G401.6 (cell line): ENCODE measurements around the gene MTHFD1L.

ENCODE experiments used
- FAIRE-seq: peaks from 2 replicates; lab custom pipeline; 2012; peaks lifted over from hg19 to GRCh38; lab: Jason Lieb, UNC

The MTHFD1L gene

GRCh38 chr6:150898399-150899170 lies 33.1 kb downstream of the MTHFD1L start:
- no peak for FAIRE-seq

DNA sequence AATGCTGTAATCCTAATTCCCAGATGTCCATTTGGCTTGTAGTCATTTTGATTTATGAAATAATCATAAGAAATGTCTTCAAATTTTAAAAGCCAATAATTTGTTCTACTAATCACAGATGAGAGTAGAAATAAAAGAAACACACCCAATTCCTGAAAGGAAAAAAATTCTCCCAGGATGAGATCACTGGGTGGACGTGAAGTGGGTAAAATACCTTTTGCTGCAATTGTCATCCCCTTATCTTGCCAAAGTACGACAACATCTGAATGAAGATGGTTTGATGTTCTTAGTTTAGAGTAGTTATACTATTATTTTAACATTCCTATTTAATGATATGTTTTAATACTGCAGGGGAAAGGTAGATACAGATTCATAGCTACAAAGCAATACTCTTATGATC lies 33.7 kb downstream of the MTHFD1L start:
- FAIRE-seq, result no peak

GRCh38 chr6:150900049-150900448 lies 34.5 kb downstream of the MTHFD1L start:
- no peak for FAIRE-seq

DNA sequence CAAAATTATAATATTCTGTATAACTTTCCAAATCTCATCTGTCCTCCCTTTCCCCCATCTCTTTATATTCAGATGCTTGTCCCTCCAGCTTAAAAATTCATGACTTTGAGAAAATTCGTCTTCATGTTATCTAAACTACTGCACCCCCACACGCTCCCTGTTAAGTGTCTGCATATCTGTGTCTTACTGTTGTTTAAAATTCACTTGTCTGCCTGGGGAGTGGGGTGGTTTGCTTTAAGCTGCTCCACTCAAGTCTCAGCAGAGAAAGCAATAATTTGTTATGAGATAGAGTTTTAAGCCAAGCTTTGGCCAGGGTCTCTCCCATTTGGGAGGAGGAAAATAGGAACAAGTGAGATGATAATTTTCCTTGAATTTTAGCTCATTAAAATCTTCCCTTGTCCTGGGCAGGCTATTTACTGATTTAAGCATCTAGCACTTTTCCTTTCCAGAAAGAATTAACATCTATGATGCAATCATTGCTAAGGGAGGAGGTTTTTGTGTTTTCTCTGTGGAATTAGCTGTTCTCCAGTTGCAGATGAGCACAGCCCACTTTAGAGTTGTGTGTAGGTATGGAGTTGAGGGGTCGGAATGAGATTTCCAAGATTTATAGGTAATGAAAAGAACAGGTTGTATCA lies 36.8 kb downstream of the MTHFD1L start:
- FAIRE-seq, result no peak

- FAIRE-seq, result no peak
These were observed 40.3 kb downstream of the MTHFD1L start for GRCh38 chr6:150905769-150906168.

DNA sequence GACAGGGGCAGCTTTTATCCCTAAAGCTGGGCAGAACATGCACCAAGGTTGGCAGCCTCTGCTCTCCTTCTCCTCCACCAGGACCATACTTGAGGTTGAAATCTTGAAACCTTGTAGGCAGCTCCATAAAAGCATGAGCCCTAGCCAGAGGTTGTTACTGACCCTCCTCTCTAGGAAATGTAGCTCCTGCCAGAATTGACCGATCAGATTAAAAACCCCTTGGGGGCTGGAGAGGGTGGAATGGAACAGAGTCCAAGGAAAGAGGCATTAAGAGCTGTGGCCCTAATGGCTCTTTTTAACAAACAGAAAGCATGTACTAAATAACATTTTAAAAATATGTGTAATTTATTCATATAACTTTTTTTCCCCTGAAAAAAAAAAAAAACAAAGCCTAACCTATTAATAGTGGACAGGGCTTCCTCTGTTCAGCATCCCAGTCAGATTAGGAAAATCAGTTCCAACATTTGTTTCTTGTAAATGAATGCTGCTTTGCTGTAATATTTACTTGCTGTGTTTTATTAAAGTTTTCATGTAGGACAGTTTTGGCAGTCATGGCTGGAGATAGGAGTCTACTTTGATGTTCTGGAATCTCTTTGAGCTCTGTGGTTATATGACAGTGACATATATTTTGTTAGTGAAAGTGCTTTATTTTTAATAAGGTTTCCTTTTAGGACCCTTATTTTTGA lies 41.3 kb downstream of the MTHFD1L start:
- FAIRE-seq, result no peak

DNA sequence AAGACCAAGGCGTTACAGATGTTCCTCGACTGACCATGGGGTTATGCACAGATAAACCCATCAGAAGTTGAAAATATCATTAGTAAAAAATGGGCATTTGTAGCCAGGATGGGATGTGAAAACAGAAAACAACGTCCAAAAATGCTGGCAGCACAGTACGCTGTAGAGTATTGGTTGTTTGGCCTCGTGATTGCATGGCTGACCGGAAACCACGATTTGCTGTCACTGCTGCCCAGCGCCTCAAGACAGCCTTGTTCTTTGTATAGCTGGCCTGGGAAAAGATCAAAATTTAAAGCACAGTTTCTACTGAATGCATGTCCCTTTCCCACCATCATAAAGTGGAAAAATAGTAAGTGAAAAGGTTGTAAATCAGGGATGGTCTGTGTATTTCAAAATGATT lies 41.9 kb downstream of the MTHFD1L start:
- no peak for FAIRE-seq

DNA sequence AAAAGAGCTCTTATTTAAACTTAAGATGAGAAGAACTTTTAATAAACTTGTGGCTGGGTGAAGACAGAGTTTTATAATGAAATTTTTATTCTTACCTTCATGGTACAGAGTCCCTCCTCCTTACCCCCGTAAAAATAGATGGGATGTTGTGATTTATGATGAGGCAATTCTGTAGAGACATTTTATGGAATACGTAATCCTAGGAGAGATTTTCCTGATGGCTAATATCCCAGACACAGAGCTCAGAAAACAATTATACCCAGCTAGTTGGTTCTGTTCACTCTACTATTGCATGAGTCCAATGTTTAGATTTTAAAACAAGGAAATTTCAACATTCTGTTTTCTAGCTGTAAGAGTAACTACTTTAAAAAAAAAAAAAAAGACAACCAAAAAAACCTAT lies 43.4 kb downstream of the MTHFD1L start:
- FAIRE-seq, result no peak

DNA sequence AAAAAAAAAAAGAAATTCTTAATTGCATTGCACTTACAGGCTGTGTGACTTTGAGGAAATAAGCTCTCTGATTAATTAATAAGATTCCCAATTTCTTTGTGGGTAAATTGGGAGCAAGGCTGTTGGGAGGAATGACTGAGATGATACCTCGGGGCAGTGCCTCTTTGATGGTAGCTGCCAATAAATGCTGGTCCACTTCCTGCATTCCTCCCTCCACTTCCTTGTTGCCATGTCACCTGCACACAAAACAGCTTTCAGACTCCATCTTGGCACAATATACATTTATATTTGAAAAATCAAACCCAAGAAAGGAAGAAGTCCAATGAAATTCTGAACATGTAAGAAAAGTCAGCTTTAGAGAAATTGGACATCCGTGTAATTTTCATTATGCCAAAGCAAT lies 45.1 kb downstream of the MTHFD1L start:
- FAIRE-seq, result no peak

- FAIRE-seq, result no peak
These were observed 48.9 kb downstream of the MTHFD1L start for GRCh38 chr6:150914372-150914771.

- no peak for FAIRE-seq
These were observed 49.8 kb downstream of the MTHFD1L start for GRCh38 chr6:150915131-150915879.

- FAIRE-seq, result no peak
These were observed 50.4 kb downstream of the MTHFD1L start for GRCh38 chr6:150915880-150916265.

GRCh38 chr6:150919938-150920337 lies 54.4 kb downstream of the MTHFD1L start:
- FAIRE-seq, result no peak

GRCh38 chr6:150922137-150922536 lies 56.6 kb downstream of the MTHFD1L start:
- FAIRE-seq, result no peak

DNA sequence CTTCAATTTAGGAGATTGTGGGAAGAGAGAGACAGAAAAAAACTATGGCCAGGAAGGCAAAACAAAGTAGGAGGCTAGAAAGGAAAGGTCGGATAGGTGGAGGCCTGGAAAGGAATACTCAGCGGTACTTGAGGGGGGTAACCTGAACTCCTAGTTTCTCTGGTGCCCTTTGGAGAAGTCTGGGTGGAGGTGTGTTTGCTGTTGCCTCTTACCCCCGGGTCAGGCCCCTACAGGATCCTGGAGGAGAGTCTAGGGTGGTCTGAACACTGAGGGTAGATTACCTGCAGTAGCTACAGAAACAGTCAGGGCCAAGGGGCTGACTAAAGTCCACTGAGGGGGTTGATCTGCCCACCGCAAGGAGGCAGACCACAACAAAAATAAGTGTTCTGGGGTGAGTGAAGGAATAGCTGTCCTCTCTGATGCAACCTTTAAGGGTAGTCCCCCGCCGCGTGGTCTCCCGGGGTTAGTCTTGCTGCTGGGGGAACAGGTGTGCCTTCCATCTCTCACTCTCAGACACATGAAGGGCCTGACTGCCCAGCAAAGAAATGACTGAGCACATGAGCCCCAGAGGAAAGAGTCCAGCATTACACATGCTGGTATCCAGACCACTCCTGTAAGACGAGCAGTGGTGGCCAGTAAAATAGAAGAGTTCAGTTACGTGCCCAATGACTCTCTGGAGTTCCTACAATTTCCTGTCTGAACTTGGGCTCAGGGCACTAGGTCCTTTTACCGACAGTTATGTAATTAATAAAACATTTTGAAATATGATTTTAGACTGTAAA lies 59.5 kb downstream of the MTHFD1L start:
- FAIRE-seq, result no peak

DNA sequence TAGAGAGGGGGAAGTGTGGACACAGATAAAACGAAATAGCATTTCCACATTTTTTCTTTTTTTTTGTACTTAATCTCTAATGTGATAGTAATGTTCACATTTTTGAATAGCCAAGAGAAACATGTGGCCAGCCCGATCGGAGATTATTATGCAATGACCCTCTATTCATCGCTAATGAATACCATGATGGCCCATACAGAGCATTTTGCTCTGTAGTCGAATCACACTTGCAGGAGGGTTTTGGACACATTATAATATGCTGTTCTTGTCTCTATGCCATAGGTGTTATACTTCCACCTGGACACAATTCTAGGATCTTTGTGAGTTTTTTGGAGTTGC lies 60.1 kb downstream of the MTHFD1L start:
- no peak for FAIRE-seq

DNA sequence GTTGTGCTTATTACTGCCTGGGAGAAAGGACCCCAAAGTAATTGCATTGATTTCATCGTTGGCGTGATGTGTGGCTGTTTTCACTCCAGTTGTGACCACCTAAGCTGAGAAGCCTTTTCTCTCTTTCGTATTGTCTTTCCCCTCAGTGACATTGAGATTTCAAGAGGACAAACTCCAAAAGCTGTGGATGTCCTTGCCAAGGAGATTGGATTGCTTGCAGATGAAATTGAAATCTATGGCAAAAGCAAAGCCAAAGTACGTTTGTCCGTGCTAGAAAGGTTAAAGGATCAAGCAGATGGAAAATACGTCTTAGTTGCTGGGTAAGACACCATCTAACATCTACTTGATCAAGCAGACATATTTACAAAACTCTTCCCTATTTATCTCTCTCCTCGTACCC lies 60.5 kb downstream of the MTHFD1L start:
- no peak for FAIRE-seq

GRCh38 chr6:150928882-150929281 lies 63.4 kb downstream of the MTHFD1L start:
- no peak for FAIRE-seq

- no peak for FAIRE-seq
These were observed 63.9 kb downstream of the MTHFD1L start for GRCh38 chr6:150929416-150929815.

DNA sequence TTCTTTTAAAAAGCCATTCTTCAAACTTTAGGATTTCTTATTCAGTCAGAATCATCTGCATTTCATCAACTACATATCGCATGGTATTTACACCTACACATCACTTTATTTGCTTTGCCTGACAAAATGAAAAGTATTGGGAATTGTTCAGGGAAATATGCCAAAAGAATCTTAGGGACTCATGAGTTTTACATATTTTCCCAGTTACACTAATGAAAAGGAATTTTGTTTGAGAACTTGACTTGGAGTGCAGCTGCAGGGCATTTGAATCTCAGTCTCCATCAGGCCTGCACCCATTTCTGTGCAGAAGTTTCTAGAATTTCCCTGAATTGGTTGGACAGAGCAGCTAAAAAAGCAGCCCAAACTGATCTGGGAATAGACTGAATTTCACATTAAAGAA lies 65.3 kb downstream of the MTHFD1L start:
- FAIRE-seq, result no peak

- no peak for FAIRE-seq
These were observed 65.9 kb downstream of the MTHFD1L start for GRCh38 chr6:150931405-150931804.

DNA sequence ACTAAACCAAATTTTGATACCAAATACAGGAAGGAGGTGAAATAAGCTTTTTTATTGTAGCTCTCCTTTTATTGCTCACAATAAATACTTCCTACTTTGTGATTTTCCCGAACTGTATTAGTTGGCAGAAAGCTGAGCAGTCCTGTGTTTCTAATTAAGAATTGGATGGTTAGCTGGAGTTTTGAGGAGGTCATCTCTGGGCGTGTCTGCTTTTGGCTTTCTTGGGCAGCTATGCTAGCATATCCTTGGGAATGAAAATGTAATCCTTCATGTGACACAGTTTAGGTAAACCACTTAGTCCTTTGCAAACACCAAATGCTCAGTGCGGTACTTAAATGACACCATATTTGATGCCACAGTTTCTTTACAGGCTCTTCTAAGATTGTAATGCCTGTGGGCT lies 67.5 kb downstream of the MTHFD1L start:
- FAIRE-seq, result no peak
